C4-2B (cell line): Measurements from ENCODE around the gene EMID1.

Experiments
- ZFX ChIP-seq: fragments of 450-650 bp; IDR thresholded peaks from 2 replicates; pipeline ENCODE4 v1.6.1; 2017
- TF ChIP-seq, protein P1 (sequence below): fragments of 450-650 bp; conservative IDR thresholded peaks from 2 replicates; pipeline ENCODE4 v1.5.1; 2017; ENCODE audit warnings: mild to moderate bottlenecking

DNA sequence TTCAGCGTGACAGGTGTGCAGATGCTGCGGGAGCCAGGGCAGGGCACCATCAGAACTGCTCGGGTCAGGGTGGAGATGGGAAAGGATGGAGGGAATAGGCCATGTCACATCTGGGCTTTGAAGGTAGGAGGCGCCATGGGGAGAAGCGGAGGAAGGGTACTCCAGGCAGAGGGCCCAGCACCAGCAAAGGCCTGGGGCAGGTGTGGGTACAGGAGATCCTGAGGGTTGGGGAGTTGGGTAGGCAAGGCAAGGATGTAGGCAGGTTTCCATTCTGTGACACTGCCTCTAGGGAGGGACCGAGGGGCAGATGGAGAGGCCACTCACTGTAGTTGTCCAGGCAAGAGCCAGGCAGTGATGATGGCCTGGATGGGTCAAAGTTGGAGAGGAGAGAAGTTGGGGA, 8.5 kb downstream of the EMID1 start:
- TF ChIP-seq, protein P1, sequence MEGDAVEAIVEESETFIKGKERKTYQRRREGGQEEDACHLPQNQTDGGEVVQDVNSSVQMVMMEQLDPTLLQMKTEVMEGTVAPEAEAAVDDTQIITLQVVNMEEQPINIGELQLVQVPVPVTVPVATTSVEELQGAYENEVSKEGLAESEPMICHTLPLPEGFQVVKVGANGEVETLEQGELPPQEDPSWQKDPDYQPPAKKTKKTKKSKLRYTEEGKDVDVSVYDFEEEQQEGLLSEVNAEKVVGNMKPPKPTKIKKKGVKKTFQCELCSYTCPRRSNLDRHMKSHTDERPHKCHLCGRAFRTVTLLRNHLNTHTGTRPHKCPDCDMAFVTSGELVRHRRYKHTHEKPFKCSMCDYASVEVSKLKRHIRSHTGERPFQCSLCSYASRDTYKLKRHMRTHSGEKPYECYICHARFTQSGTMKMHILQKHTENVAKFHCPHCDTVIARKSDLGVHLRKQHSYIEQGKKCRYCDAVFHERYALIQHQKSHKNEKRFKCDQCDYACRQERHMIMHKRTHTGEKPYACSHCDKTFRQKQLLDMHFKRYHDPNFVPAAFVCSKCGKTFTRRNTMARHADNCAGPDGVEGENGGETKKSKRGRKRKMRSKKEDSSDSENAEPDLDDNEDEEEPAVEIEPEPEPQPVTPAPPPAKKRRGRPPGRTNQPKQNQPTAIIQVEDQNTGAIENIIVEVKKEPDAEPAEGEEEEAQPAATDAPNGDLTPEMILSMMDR, result no peak
- no peak for TF ChIP-seq ZFX
